HL-60 (cell line): Measurements from ENCODE around the gene NXPH1.

Experiments used
- SPI1 ChIP-seq: IDR thresholded peaks from 2 replicates; pipeline ENCODE4 v1.6.1; 2012; ENCODE audit warnings: low read depth, mild to moderate bottlenecking, borderline replicate concordance
- TF ChIP-seq, protein P1 (sequence below): IDR thresholded peaks from one replicate; pipeline ENCODE4 v1.5.1; 2011; ENCODE audit warnings: low read length, control low read depth, inconsistent platforms; ENCODE audit not compliant: insufficient read depth

GRCh38 chr7:8528311-8528710 is 94.9 kb downstream of the NXPH1 start:
- TF ChIP-seq, protein P1, sequence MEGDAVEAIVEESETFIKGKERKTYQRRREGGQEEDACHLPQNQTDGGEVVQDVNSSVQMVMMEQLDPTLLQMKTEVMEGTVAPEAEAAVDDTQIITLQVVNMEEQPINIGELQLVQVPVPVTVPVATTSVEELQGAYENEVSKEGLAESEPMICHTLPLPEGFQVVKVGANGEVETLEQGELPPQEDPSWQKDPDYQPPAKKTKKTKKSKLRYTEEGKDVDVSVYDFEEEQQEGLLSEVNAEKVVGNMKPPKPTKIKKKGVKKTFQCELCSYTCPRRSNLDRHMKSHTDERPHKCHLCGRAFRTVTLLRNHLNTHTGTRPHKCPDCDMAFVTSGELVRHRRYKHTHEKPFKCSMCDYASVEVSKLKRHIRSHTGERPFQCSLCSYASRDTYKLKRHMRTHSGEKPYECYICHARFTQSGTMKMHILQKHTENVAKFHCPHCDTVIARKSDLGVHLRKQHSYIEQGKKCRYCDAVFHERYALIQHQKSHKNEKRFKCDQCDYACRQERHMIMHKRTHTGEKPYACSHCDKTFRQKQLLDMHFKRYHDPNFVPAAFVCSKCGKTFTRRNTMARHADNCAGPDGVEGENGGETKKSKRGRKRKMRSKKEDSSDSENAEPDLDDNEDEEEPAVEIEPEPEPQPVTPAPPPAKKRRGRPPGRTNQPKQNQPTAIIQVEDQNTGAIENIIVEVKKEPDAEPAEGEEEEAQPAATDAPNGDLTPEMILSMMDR, result no peak
- no peak for TF ChIP-seq SPI1
